HepG2 (cell line): ENCODE data around the gene FBXW12. TPM values are rescaled to one million over a fixed set of nuclear protein-coding genes. Genes with fewer than 3 reads are reported as not detected.

Source experiments
- ARNT ChIP-seq: fragments of 450-650 bp; IDR thresholded peaks from 2 replicates; pipeline ENCODE4 v1.6.1; 2017
- ELF1 ChIP-seq: sonication (generic); formaldehyde crosslinking; IDR thresholded peaks from 2 replicates; pipeline ENCODE4 v1.4.0; 2020; ENCODE audit warnings: missing genetic modification reagents
- GATA4 ChIP-seq: sonication (generic); IDR thresholded peaks from 2 replicates; pipeline ENCODE4 v1.6.1; 2016; ENCODE audit warnings: antibody characterized with exemption, low read depth, borderline replicate concordance
- HNRNPH1 ChIP-seq: fragments of 200-400 bp; formaldehyde crosslinking; optimal IDR thresholded peaks from 2 replicates; pipeline ENCODE3; 2017; ENCODE audit warnings: mild to moderate bottlenecking, low read depth, low read length
- MIER3 ChIP-seq: IDR thresholded peaks from 2 replicates; pipeline ENCODE4 v1.6.1; 2016; ENCODE audit warnings: missing compliant biosample characterization, borderline replicate concordance
- MXI1 ChIP-seq: IDR thresholded peaks from 3 replicates; pipeline ENCODE4 v1.6.1; 2012; ENCODE audit warnings: low read depth, low read length, inconsistent platforms, borderline replicate concordance
- NFKBIZ ChIP-seq: IDR thresholded peaks from 2 replicates; pipeline ENCODE4 v1.6.1; 2018; ENCODE audit warnings: missing genetic modification reagents, missing compliant biosample characterization
- NR2F6 ChIP-seq, 2 experiments: IDR thresholded peaks; 2 replicates each; pipeline ENCODE4 v1.6.1; 2016; ENCODE audit warnings: antibody characterized with exemption in 1 of 2, mild to moderate bottlenecking in 1 of 2
- RAD51 ChIP-seq: fragments of 450-650 bp; IDR thresholded peaks from 2 replicates; pipeline ENCODE4 v1.6.1; 2016; ENCODE audit warnings: borderline replicate concordance
- SMARCC2 ChIP-seq: fragments of 450-650 bp; IDR thresholded peaks from 2 replicates; pipeline ENCODE4 v1.6.1; 2017; ENCODE audit warnings: antibody characterized with exemption, mild to moderate bottlenecking
- THAP11 ChIP-seq: IDR thresholded peaks from 2 replicates; pipeline ENCODE4 v1.6.1; 2016; ENCODE audit warnings: missing biosample characterization, missing genetic modification reagents
- U2AF1 ChIP-seq: fragments of 200-400 bp; formaldehyde crosslinking; optimal IDR thresholded peaks from 2 replicates; pipeline ENCODE3; 2017; ENCODE audit warnings: mild to moderate bottlenecking, low read depth, low read length
- ZNF30 ChIP-seq: sonication (generic); formaldehyde crosslinking; IDR thresholded peaks from 2 replicates; pipeline ENCODE4 v1.5.0; 2020; ENCODE audit warnings: mild to moderate bottlenecking, missing genetic modification reagents
- ZNF430 ChIP-seq: sonication (generic); formaldehyde crosslinking; IDR thresholded peaks from 2 replicates; pipeline ENCODE4 v1.9.0; 2021; ENCODE audit warnings: mild to moderate bottlenecking, missing genetic modification reagents
- ZNF468 ChIP-seq: sonication (generic); formaldehyde crosslinking; IDR thresholded peaks from 2 replicates; pipeline ENCODE4 v1.8.0; 2022; ENCODE audit warnings: mild to moderate bottlenecking, moderate library complexity, missing genetic modification reagents
- ZNF556 ChIP-seq: sonication (generic); formaldehyde crosslinking; IDR thresholded peaks from 2 replicates; pipeline ENCODE4 v1.4.0; 2020; ENCODE audit warnings: mild to moderate bottlenecking, missing genetic modification reagents, borderline replicate concordance
- ZNF563 ChIP-seq: sonication (generic); formaldehyde crosslinking; IDR thresholded peaks from 2 replicates; pipeline ENCODE4 v1.8.0; 2022; ENCODE audit warnings: mild to moderate bottlenecking, moderate library complexity, missing genetic modification reagents
- ZNF605 ChIP-seq: sonication (generic); formaldehyde crosslinking; IDR thresholded peaks from 2 replicates; pipeline ENCODE4 v1.8.0; 2022; ENCODE audit warnings: mild to moderate bottlenecking, missing genetic modification reagents
- ZNF768 ChIP-seq: sonication (generic); formaldehyde crosslinking; IDR thresholded peaks from 2 replicates; pipeline ENCODE4 v1.4.0; 2020; ENCODE audit warnings: missing genetic modification reagents
- ZNF775 ChIP-seq: sonication (generic); formaldehyde crosslinking; IDR thresholded peaks from 2 replicates; pipeline ENCODE4 v1.4.0; 2020; ENCODE audit warnings: missing genetic modification reagents, mild to moderate bottlenecking, moderate library complexity, borderline replicate concordance
- ZNF792 ChIP-seq: IDR thresholded peaks from 2 replicates; pipeline ENCODE4 v1.6.1; 2016
- ZZZ3 ChIP-seq: sonication (generic); formaldehyde crosslinking; IDR thresholded peaks from 2 replicates; pipeline ENCODE4 v1.4.0; 2020; ENCODE audit warnings: missing genetic modification reagents, mild to moderate bottlenecking, borderline replicate concordance
- polyA plus RNA-seq, 8 experiments: library from polyadenylated mRNA; depleted of rRNA in 3 of 8; stranded (reverse) in 7 of 8; unstranded in 1 of 8; fragments of >200 nt; fragmentation: Illumina TruSeq in 4 of 8; extraction: Trizol in 4 of 8; gene quantifications; 2 replicates each; pipeline versions ENCODE4 v1.2.1 to v1.2.3, GENCODE V29; 2011 to 2016; ENCODE audit warnings: low read depth in 4 of 8, missing spikeins in 1 of 8, mixed read lengths in 1 of 8; ENCODE audit not compliant: insufficient read depth in 1 of 8
- total RNA-seq, 5 experiments: library from RNA; depleted of rRNA; stranded (reverse); fragments of >200 nt; fragmentation: Illumina TruSeq; extraction: Trizol; gene quantifications; 2 replicates each; pipeline ENCODE4 v1.2.3, GENCODE V29; 2016; ENCODE audit warnings: low read depth in 1 of 5
- TF ChIP-seq, protein P1 (sequence below): conservative IDR thresholded peaks from 2 replicates; pipeline ENCODE4 v1.6.1; 2018; ENCODE audit warnings: missing genetic modification reagents
- TF ChIP-seq, protein P2 (sequence below): sonication (generic); formaldehyde crosslinking; IDR thresholded peaks from 2 replicates; pipeline ENCODE4 v1.9.0; 2021; ENCODE audit warnings: missing genetic modification reagents, mild to moderate bottlenecking, borderline replicate concordance
- TF ChIP-seq, protein P3 (sequence below): IDR thresholded peaks from 2 replicates; pipeline ENCODE4 v1.6.1; 2016; ENCODE audit warnings: missing compliant biosample characterization, missing genetic modification reagents, borderline replicate concordance
- TF ChIP-seq, protein P4 (sequence below): sonication (generic); formaldehyde crosslinking; IDR thresholded peaks from 2 replicates; pipeline ENCODE4 v1.4.0; 2020; ENCODE audit warnings: missing genetic modification reagents

FBXW12 gene
- total and polyA plus RNA-seq, 2 of the 13 experiments (the other 11 are each of a cell fraction or from before 2014, with no cell fraction given) = not detected

DNA sequence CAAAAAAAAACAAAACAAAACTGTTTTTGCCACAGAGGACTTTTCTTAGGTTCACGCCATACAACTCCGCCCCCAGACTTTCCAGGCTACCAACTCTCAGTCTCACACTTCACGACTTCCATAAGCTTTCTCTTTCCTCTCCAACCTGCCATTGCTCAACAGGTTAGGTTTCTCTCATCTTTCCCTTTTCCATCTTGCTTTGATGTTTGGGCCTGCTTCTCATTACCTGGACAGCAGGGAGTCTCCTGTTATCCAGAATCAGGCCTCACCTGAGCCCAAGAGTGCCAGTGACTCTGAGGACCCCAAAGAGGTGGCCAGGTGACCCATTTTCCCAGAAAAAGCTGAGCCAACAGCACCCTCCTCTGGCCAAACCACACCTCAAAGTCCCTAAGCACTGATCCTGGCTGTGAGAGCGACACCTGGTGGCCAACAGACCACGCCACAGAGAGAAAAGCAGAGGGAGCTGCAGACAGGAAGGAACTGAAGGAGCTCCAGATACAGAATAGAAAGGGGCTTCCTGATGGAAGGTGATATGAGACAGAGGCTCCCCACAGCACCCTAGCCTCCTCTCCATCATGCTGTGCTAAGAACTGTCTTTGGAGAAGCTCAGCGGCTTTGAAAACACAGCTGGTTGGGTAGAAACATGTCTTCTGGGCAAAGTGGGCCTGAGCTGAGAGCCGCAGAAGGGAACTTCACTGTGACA is 63.9 kb downstream of the FBXW12 start (continued):
- TF ChIP-seq ZNF768 (no peak), ARNT (no peak), NFKBIZ (CRISPR knock-in tag) (no peak), HNRNPH1 (no peak), MXI1 (no peak; the same call in 2 of the 3 replicates), U2AF1 (no peak), NR2F6 (IDR thresholded peaks at IDR 0.05) (no peak), NR2F6 (CRISPR knock-in tag; IDR thresholded peaks at IDR 0.05) (peak; percentile 39; the same call in 1 of the 2 replicates), ZZZ3 (no peak), ELF1 (CRISPR knock-in tag) (peak; percentile 38; the same call in 1 of the 2 replicates), ZNF30 (CRISPR knock-in tag) (no peak), ZNF792 (CRISPR knock-in tag) (no peak; the same call in 1 of the 2 replicates), ZNF563 (CRISPR knock-in tag) (no peak; the same call in 1 of the 2 replicates), THAP11 (CRISPR knock-in tag) (peak; percentile 63; the same call in 1 of the 2 replicates), ZNF468 (CRISPR knock-in tag) (no peak), ZNF605 (CRISPR knock-in tag) (no peak), ZNF775 (CRISPR knock-in tag) (no peak), RAD51 (no peak), SMARCC2 (no peak), MIER3 (CRISPR knock-in tag) (0 out of 2 replicates have a peak, but pooled peaks have one; percentile 43), ZNF430 (CRISPR knock-in tag) (no peak), ZNF556 (CRISPR knock-in tag) (no peak; the same call in 1 of the 2 replicates), GATA4 (no peak)
- TF ChIP-seq, protein P1, sequence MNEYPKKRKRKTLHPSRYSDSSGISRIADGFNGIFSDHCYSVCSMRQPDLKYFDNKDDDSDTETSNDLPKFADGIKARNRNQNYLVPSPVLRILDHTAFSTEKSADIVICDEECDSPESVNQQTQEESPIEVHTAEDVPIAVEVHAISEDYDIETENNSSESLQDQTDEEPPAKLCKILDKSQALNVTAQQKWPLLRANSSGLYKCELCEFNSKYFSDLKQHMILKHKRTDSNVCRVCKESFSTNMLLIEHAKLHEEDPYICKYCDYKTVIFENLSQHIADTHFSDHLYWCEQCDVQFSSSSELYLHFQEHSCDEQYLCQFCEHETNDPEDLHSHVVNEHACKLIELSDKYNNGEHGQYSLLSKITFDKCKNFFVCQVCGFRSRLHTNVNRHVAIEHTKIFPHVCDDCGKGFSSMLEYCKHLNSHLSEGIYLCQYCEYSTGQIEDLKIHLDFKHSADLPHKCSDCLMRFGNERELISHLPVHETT (CRISPR knock-in tag) = no peak
- TF ChIP-seq, protein P2, sequence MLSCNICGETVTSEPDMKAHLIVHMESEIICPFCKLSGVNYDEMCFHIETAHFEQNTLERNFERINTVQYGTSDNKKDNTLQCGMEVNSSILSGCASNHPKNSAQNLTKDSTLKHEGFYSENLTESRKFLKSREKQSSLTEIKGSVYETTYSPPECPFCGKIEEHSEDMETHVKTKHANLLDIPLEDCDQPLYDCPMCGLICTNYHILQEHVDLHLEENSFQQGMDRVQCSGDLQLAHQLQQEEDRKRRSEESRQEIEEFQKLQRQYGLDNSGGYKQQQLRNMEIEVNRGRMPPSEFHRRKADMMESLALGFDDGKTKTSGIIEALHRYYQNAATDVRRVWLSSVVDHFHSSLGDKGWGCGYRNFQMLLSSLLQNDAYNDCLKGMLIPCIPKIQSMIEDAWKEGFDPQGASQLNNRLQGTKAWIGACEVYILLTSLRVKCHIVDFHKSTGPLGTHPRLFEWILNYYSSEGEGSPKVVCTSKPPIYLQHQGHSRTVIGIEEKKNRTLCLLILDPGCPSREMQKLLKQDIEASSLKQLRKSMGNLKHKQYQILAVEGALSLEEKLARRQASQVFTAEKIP (CRISPR knock-in tag) = no peak
- TF ChIP-seq, protein P3, sequence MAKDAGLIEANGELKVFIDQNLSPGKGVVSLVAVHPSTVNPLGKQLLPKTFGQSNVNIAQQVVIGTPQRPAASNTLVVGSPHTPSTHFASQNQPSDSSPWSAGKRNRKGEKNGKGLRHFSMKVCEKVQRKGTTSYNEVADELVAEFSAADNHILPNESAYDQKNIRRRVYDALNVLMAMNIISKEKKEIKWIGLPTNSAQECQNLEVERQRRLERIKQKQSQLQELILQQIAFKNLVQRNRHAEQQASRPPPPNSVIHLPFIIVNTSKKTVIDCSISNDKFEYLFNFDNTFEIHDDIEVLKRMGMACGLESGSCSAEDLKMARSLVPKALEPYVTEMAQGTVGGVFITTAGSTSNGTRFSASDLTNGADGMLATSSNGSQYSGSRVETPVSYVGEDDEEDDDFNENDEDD (CRISPR knock-in tag) = no peak
- TF ChIP-seq, protein P4, sequence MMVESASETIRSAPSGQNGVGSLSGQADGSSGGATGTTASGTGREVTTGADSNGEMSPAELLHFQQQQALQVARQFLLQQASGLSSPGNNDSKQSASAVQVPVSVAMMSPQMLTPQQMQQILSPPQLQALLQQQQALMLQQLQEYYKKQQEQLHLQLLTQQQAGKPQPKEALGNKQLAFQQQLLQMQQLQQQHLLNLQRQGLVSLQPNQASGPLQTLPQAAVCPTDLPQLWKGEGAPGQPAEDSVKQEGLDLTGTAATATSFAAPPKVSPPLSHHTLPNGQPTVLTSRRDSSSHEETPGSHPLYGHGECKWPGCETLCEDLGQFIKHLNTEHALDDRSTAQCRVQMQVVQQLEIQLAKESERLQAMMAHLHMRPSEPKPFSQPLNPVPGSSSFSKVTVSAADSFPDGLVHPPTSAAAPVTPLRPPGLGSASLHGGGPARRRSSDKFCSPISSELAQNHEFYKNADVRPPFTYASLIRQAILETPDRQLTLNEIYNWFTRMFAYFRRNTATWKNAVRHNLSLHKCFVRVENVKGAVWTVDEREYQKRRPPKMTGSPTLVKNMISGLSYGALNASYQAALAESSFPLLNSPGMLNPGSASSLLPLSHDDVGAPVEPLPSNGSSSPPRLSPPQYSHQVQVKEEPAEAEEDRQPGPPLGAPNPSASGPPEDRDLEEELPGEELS (CRISPR knock-in tag) = peak; percentile 17; the same call in 1 of the 2 replicates
